Smooth muscle cell (in vitro differentiated cells): ENCODE measurements around the gene TKTL2. TPM values are rescaled to one million over a fixed set of nuclear protein-coding genes. Genes with fewer than 3 reads are reported as not detected.

Source experiments
- DNase-seq: peaks from one replicate; lab custom pipeline; 2025; ENCODE audit not compliant: unreplicated experiment; lab: John Stamatoyannopoulos, UW
- H2AFZ ChIP-seq: fragments of 200-600 bp; sonication (generic); 2 replicates; pipeline ENCODE4 v1.6.0; 2016; ENCODE audit warnings: antibody characterized with exemption, low read depth, mild to moderate bottlenecking
- H3F3A ChIP-seq: fragments of 200-600 bp; sonication (generic); 2 replicates; pipeline ENCODE4 v1.6.0; 2017; ENCODE audit warnings: antibody characterized with exemption, low read depth
- H3K27ac ChIP-seq: fragments of 200-600 bp; sonication (generic); 2 replicates; pipeline ENCODE4 v1.5.1; 2016; ENCODE audit warnings: low read depth, mild to moderate bottlenecking
- H3K27me3 ChIP-seq: fragments of 200-600 bp; sonication (generic); 2 replicates; pipeline ENCODE4 v1.6.1; 2016; ENCODE audit warnings: low read depth, mild to moderate bottlenecking
- H3K36me3 ChIP-seq: fragments of 200-600 bp; sonication (generic); 2 replicates; pipeline ENCODE4 v1.5.1; 2016; ENCODE audit warnings: low read depth
- H3K4me1 ChIP-seq: fragments of 200-600 bp; sonication (generic); 2 replicates; pipeline ENCODE4 v1.5.1; 2016; ENCODE audit warnings: low read depth
- H3K4me2 ChIP-seq: fragments of 200-600 bp; sonication (generic); 2 replicates; pipeline ENCODE4 v1.6.0; 2016; ENCODE audit warnings: mild to moderate bottlenecking
- H3K4me3 ChIP-seq: fragments of 200-600 bp; sonication (generic); 2 replicates; pipeline ENCODE4 v1.5.1; 2016; ENCODE audit warnings: mild to moderate bottlenecking
- H3K79me2 ChIP-seq: fragments of 200-600 bp; sonication (generic); 2 replicates; pipeline ENCODE4 v1.6.0; 2016; ENCODE audit warnings: low read depth, mild to moderate bottlenecking
- H3K9ac ChIP-seq: fragments of 200-600 bp; sonication (generic); 2 replicates; pipeline ENCODE4 v1.6.0; 2016; ENCODE audit warnings: low read depth
- H3K9me3 ChIP-seq: fragments of 200-600 bp; sonication (generic); replicated peaks from 2 replicates; pipeline ENCODE4 v1.5.1; 2016; ENCODE audit warnings: low read depth
- H4K20me1 ChIP-seq: fragments of 200-600 bp; sonication (generic); 2 replicates; pipeline ENCODE4 v1.6.0; 2016; ENCODE audit warnings: low read depth
- CTCF ChIP-seq: fragments of 200-600 bp; sonication (generic); IDR thresholded peaks from 2 replicates; pipeline ENCODE4 v1.5.1; 2017; ENCODE audit warnings: borderline replicate concordance, mild to moderate bottlenecking, antibody characterized with exemption; ENCODE audit not compliant: insufficient read depth, poor library complexity, severe bottlenecking
- WGBS: methylation state at CpG from one replicate; pipeline ENCODE4 v1.1.7; 2016; ENCODE audit warnings: low lambda C conversion rate; 5-methylcytosine and 5-hydroxymethylcytosine counted together
- polyA plus RNA-seq: library from polyadenylated mRNA; unstranded; fragments of >200 nt; fragmentation: Nextera tagmentation; extraction: Ambion mirVana; gene quantifications from 2 replicates; pipeline ENCODE4 v1.2.1, GENCODE V29; 2016
- total RNA-seq: library from RNA; depleted of rRNA; stranded (reverse); fragments of >200 nt; gene quantifications from 2 replicates; pipeline ENCODE4 v1.2.3, GENCODE V29; 2014

Gene TKTL2
- total and polyA plus RNA-seq, 2 experiments from 2014 or later, result not detected

GRCh38 chr4:163474027-163474426 is 473 bp upstream of the TKTL2 start:
- no peaks in the 10 kb centered on the region for H3K9me3 ChIP-seq

GRCh38 chr4:163473130-163473529 is 424 bp downstream of the TKTL2 start:
- no peak for TF ChIP-seq CTCF
- no peaks in the 10 kb centered on the region for H3K27me3 ChIP-seq
- no peak overlapping the region for H3K9ac ChIP-seq
- no peaks in the 10 kb centered on the region for H3K4me1 ChIP-seq
- H3F3A ChIP-seq, result no peaks in the 10 kb centered on the region
- H3K36me3 ChIP-seq, result no peaks in the 10 kb centered on the region
- no peak for DNase-seq
- H3K79me2 ChIP-seq, result no peaks in the 10 kb centered on the region
- H3K4me2 ChIP-seq, result no peak overlapping the region
- no peak overlapping the region for H3K4me3 ChIP-seq
- no peaks in the 10 kb centered on the region for H3K9me3 ChIP-seq
- no peaks in the 10 kb centered on the region for H4K20me1 ChIP-seq
- 95% methylated on average over 14 of the region's 14 CpGs for WGBS
- H3K27ac ChIP-seq, result no peak overlapping the region
- H2AFZ ChIP-seq, result no peak overlapping the region

More at GRCh38 chr4:163474027-163474426, 473 bp upstream of the TKTL2 start:
- Histone ChIP-seq H3K27ac (no peak overlapping the region), H2AFZ (no peak overlapping the region), H3K4me1 (no peaks in the 10 kb centered on the region), H3K4me2 (no peak overlapping the region), H3K79me2 (no peaks in the 10 kb centered on the region), H3F3A (no peaks in the 10 kb centered on the region), H3K4me3 (no peak overlapping the region), H3K9ac (no peak overlapping the region), H3K27me3 (no peaks in the 10 kb centered on the region), H3K36me3 (no peaks in the 10 kb centered on the region), H4K20me1 (no peaks in the 10 kb centered on the region)
- no peak for TF ChIP-seq CTCF
- no peak for DNase-seq
- WGBS, result 94% methylated on average over 3 of the region's 3 CpGs

GRCh38 chr4:163470391-163470790 is 3.2 kb downstream of the TKTL2 start:
- no peak for TF ChIP-seq CTCF
- H3K4me2 ChIP-seq, result no peak overlapping the region
- no peak overlapping the region for H3K9ac ChIP-seq
- no peak overlapping the region for H3K27ac ChIP-seq
- WGBS, result 87% methylated on average over 3 of the region's 3 CpGs
- no peaks in the 10 kb centered on the region for H4K20me1 ChIP-seq
- no peaks in the 10 kb centered on the region for H3K36me3 ChIP-seq
- no peaks in the 10 kb centered on the region for H3F3A ChIP-seq
- H3K79me2 ChIP-seq, result no peaks in the 10 kb centered on the region
- no peaks in the 10 kb centered on the region for H3K4me1 ChIP-seq
- H3K9me3 ChIP-seq, result no peaks in the 10 kb centered on the region
- H3K4me3 ChIP-seq, result no peak overlapping the region
- DNase-seq, result no peak
- no peak overlapping the region for H2AFZ ChIP-seq
- no peaks in the 10 kb centered on the region for H3K27me3 ChIP-seq

GRCh38 chr4:163467082-163467770 is 6.3 kb downstream of the TKTL2 start:
- Histone ChIP-seq H3K36me3 (no peaks in the 10 kb centered on the region), H3K27me3 (no peaks in the 10 kb centered on the region), H3K4me3 (no peak overlapping the region), H3F3A (no peaks in the 10 kb centered on the region), H3K4me1 (no peaks in the 10 kb centered on the region), H4K20me1 (no peaks in the 10 kb centered on the region), H2AFZ (no peak overlapping the region), H3K79me2 (no peaks in the 10 kb centered on the region), H3K9ac (no peak overlapping the region), H3K4me2 (no peak overlapping the region), H3K9me3 (no peaks in the 10 kb centered on the region), H3K27ac (no peak overlapping the region)
- 86% methylated on average over 4 of the region's 4 CpGs for whole genome bisulfite sequencing
- DNase-seq, result no peak
- TF ChIP-seq CTCF, result no peak
